ENCODE measurements around the gene FHIT. TPM values are rescaled to one million over a fixed set of nuclear protein-coding genes. Genes with fewer than 3 reads are reported as not detected.

Gene FHIT
- total and polyA plus RNA-seq, 2 of the 4 experiments (the other 2 are of a cell fraction), result 0.07 TPM; not detected in 1

DNA sequence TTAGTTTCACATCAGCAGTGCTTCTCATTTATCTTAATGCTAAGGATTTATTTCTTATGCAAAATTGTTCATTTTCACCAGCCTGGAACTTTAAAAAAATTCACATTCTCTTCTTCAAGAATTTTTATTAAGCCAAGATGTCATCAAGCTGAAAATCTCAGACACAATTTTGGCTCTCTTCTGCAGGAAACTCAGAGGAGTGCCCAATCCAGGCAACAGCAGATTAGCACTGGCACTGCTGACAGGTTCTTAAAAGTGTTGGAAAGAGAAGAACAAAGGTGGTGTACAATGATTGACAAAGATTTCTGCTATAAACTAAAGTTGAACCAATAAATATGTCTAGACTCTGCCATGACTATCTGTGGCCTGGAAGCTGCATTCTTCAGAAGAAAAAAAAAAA lies 479.5 kb downstream of the FHIT start:
- no peak for DNase-seq
- H3K4me1 ChIP-seq (ENCODE audit: control insufficient read depth, insufficient read depth, low read length), result no peaks in the 10 kb centered on the region
- no peaks in the 10 kb centered on the region for H3K36me3 ChIP-seq (ENCODE audit: control insufficient read depth, insufficient read depth, low read length)
- ATAC-seq (ENCODE audit: low read depth), result no peak
- dilution Hi-C loops (cut with HindIII; ENCODE audit: low sequenced_read_pairs, unreplicated experiment) (no loop called here), in situ Hi-C loops (cut with MboI; ENCODE audit: low sequenced_read_pairs) (no loop called here), intact Hi-C loops (cut with micrococcal nuclease) (no loop called here)
- H4K8ac ChIP-seq (ENCODE audit: low read depth in 2 of 2, low read length in 2 of 2), result no peak overlapping the region
- H2BK15ac ChIP-seq (ENCODE audit: low read depth, low read length), result no peak overlapping the region
- no peak overlapping the region for H3K9ac ChIP-seq (ENCODE audit: low read depth, low read length)
- H2BK5ac ChIP-seq (ENCODE audit: low read depth, low read length, poor library complexity, severe bottlenecking), result no peak overlapping the region
- TF ChIP-seq MAFK (IDR thresholded peaks at IDR 0.05; ENCODE audit: low read depth, low read length) (no peak), SMC3 (IDR thresholded peaks at IDR 0.05; ENCODE audit: low read depth, low read length) (no peak), POLR2A (IDR thresholded peaks at IDR 0.05; ENCODE audit: low read depth, low read length) (no peak), RCOR1 (IDR thresholded peaks at IDR 0.05; ENCODE audit: insufficient replicate concordance, low read length) (no peak), MAZ (IDR thresholded peaks at IDR 0.05; ENCODE audit: borderline replicate concordance, low read depth, low read length) (no peak), CEBPB (IDR thresholded peaks at IDR 0.05; ENCODE audit: low read depth, low read length) (no peak), CHD1 (IDR thresholded peaks at IDR 0.05; ENCODE audit: low read depth, low read length) (no peak), NFE2L2 (IDR thresholded peaks at IDR 0.05; ENCODE audit: low read depth, low read length) (no peak), RAD21 (IDR thresholded peaks at IDR 0.05; ENCODE audit: low read length) (no peak), MXI1 (IDR thresholded peaks at IDR 0.05; ENCODE audit: borderline replicate concordance, low read depth, low read length) (no peak)
- TF ChIP-seq, protein P1, sequence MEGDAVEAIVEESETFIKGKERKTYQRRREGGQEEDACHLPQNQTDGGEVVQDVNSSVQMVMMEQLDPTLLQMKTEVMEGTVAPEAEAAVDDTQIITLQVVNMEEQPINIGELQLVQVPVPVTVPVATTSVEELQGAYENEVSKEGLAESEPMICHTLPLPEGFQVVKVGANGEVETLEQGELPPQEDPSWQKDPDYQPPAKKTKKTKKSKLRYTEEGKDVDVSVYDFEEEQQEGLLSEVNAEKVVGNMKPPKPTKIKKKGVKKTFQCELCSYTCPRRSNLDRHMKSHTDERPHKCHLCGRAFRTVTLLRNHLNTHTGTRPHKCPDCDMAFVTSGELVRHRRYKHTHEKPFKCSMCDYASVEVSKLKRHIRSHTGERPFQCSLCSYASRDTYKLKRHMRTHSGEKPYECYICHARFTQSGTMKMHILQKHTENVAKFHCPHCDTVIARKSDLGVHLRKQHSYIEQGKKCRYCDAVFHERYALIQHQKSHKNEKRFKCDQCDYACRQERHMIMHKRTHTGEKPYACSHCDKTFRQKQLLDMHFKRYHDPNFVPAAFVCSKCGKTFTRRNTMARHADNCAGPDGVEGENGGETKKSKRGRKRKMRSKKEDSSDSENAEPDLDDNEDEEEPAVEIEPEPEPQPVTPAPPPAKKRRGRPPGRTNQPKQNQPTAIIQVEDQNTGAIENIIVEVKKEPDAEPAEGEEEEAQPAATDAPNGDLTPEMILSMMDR (conservative IDR thresholded peaks at IDR 0.05; ENCODE audit: low read depth, low read length), result no peak
- TF ChIP-seq, protein P2, sequence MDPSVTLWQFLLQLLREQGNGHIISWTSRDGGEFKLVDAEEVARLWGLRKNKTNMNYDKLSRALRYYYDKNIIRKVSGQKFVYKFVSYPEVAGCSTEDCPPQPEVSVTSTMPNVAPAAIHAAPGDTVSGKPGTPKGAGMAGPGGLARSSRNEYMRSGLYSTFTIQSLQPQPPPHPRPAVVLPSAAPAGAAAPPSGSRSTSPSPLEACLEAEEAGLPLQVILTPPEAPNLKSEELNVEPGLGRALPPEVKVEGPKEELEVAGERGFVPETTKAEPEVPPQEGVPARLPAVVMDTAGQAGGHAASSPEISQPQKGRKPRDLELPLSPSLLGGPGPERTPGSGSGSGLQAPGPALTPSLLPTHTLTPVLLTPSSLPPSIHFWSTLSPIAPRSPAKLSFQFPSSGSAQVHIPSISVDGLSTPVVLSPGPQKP (IDR thresholded peaks at IDR 0.05; ENCODE audit: borderline replicate concordance, low read depth, low read length), result no peak
- TF ChIP-seq, protein P3, sequence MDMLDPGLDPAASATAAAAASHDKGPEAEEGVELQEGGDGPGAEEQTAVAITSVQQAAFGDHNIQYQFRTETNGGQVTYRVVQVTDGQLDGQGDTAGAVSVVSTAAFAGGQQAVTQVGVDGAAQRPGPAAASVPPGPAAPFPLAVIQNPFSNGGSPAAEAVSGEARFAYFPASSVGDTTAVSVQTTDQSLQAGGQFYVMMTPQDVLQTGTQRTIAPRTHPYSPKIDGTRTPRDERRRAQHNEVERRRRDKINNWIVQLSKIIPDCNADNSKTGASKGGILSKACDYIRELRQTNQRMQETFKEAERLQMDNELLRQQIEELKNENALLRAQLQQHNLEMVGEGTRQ (IDR thresholded peaks at IDR 0.05; ENCODE audit: low read depth, low read length), result no peak
- no peak overlapping the region for H3K56ac ChIP-seq (ENCODE audit: extremely low read depth, insufficient read depth, low read length)
- no peak overlapping the region for H4K91ac ChIP-seq (ENCODE audit: insufficient read depth, low read depth, low read length)
- no peaks in the 10 kb centered on the region for H3K79me1 ChIP-seq (ENCODE audit: low read depth in 1 of 2, low read length in 2 of 2)
- no peak overlapping the region for H3K4me2 ChIP-seq (ENCODE audit: low read depth, low read length)
- no peak overlapping the region for H2AK5ac ChIP-seq (ENCODE audit: low read depth, low read length)
- peaks cover 7% of the 10 kb centered on the region; the same call in 1 of the 2 replicates for H3K9me3 ChIP-seq (ENCODE audit: control insufficient read depth, insufficient read depth, low read length)
- H2AFZ ChIP-seq (replicated peaks; ENCODE audit: low read length, poor library complexity), result no peak overlapping the region
- no peak overlapping the region for H3K23ac ChIP-seq (ENCODE audit: low read depth, low read length)
- no peak overlapping the region for H2BK20ac ChIP-seq (ENCODE audit: low read depth, low read length)
- no peak overlapping the region for H3K27ac ChIP-seq (ENCODE audit: insufficient read depth, low read length)
- H3K27me3 ChIP-seq (ENCODE audit: control insufficient read depth, insufficient read depth, low read length), result no peaks in the 10 kb centered on the region
- H3K9me1 ChIP-seq (ENCODE audit: insufficient read depth, low read length), result no peaks in the 10 kb centered on the region
- H4K5ac ChIP-seq (ENCODE audit: low read depth, low read length), result no peak overlapping the region
- H4K20me1 ChIP-seq (ENCODE audit: insufficient read depth, low read length), result no peaks in the 10 kb centered on the region
- no TSS peak for BruUV-seq (replicated peaks)
- no peak overlapping the region for H3K18ac ChIP-seq (ENCODE audit: low read depth, low read length)
- no peak overlapping the region for H3K4ac ChIP-seq (ENCODE audit: low read depth, low read length)
- ChIA-PET POLR2A (ENCODE audit: unreplicated experiment) (no interaction called here), CTCF (no interaction called here)
- no peak overlapping the region for H3K14ac ChIP-seq (replicated peaks; ENCODE audit: low read depth, low read length)
- H2AK9ac ChIP-seq (replicated peaks; ENCODE audit: low read depth, low read length, poor library complexity), result no peak overlapping the region
- H2BK120ac ChIP-seq (ENCODE audit: low read depth, low read length), result no peak overlapping the region
- H3K4me3 ChIP-seq (ENCODE audit: insufficient read depth, low read depth, low read length), result no peak overlapping the region
